ENCODE results near the gene GFOD1. TPM values are rescaled to one million over a fixed set of nuclear protein-coding genes. Genes with fewer than 3 reads are reported as not detected.
"Not testable (repeated sequence)": the region's sequence is repeated elsewhere in the genome, so short reads cannot be mapped to it uniquely, and the experiment has no call there.

GFOD1 gene
- total RNA-seq, 1 donor from 2014 or later: 20.2 TPM

- Histone ChIP-seq H3K4me3 (no peak overlapping the region), H3K9me3 (no peaks in the 10 kb centered on the region), H3K36me3 (no peaks in the 10 kb centered on the region), H3K27me3 (ENCODE audit: low read depth) (no peaks in the 10 kb centered on the region), H3K4me1 (peaks cover 42% of the 10 kb centered on the region), H3K27ac (no peak overlapping the region)
- ATAC-seq (no peak), DNase-seq (no peak)
- no peak for TF ChIP-seq CTCF (IDR thresholded peaks at IDR 0.05)
- intact Hi-C loops (cut with DNase I): no loop called here
Observed at GRCh38 chr6:13435477-13436246, 51.7 kb downstream of the GFOD1 start.

DNA sequence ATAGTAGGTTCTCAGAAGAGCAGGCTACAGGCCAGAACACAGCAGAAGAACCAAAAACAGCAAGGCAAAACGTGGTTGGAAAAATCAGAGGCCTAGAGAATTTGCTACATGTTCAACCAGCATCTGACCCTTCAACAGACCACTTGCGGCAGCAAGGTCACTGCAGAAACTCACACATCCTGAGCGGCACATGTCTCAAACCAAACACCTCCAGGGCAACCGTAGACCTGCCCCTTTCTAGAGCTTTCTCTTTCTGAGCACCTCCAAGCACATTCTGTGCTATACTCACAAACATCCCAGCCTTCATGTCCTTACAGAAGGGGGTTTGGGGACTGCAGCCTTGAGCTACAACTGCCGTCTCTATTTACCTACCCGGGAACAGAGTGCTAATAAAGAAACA lies 52.6 kb downstream of the GFOD1 start:
- intact Hi-C loops (cut with DNase I): no loop called here
- ATAC-seq: no peak
- no peak for DNase-seq
- H3K27me3 ChIP-seq (ENCODE audit: low read depth): no peaks in the 10 kb centered on the region
- no peak overlapping the region for H3K4me3 ChIP-seq
- H3K4me1 ChIP-seq: peaks cover 36% of the 10 kb centered on the region
- no peak overlapping the region for H3K27ac ChIP-seq
- no peak for TF ChIP-seq CTCF (IDR thresholded peaks at IDR 0.05)
- H3K9me3 ChIP-seq: no peaks in the 10 kb centered on the region
- no peaks in the 10 kb centered on the region for H3K36me3 ChIP-seq

- H3K36me3 ChIP-seq; intact Hi-C loops (cut with DNase I); H3K4me3 ChIP-seq; H3K27me3 ChIP-seq (ENCODE audit: low read depth); H3K9me3 ChIP-seq; H3K27ac ChIP-seq; DNase-seq; ATAC-seq: not testable (repeated sequence)
- peaks cover 41% of the 10 kb centered on the region for H3K4me1 ChIP-seq
Observed at GRCh38 chr6:13434135-13434775, 53.1 kb downstream of the GFOD1 start.

GRCh38 chr6:13433709-13434121 lies 53.7 kb downstream of the GFOD1 start:
- H3K27me3 ChIP-seq (ENCODE audit: low read depth): no peaks in the 10 kb centered on the region
- no peaks in the 10 kb centered on the region for H3K36me3 ChIP-seq
- no peak for TF ChIP-seq CTCF (IDR thresholded peaks at IDR 0.05)
- ATAC-seq (peak; percentile 46 to 63), DNase-seq (no peak)
- peak overlapping the region; percentile 28 for H3K27ac ChIP-seq
- intact Hi-C loops (cut with DNase I): no loop called here
- peaks cover 46% of the 10 kb centered on the region for H3K4me1 ChIP-seq
- H3K4me3 ChIP-seq: no peak overlapping the region
- H3K9me3 ChIP-seq: no peaks in the 10 kb centered on the region

DNA sequence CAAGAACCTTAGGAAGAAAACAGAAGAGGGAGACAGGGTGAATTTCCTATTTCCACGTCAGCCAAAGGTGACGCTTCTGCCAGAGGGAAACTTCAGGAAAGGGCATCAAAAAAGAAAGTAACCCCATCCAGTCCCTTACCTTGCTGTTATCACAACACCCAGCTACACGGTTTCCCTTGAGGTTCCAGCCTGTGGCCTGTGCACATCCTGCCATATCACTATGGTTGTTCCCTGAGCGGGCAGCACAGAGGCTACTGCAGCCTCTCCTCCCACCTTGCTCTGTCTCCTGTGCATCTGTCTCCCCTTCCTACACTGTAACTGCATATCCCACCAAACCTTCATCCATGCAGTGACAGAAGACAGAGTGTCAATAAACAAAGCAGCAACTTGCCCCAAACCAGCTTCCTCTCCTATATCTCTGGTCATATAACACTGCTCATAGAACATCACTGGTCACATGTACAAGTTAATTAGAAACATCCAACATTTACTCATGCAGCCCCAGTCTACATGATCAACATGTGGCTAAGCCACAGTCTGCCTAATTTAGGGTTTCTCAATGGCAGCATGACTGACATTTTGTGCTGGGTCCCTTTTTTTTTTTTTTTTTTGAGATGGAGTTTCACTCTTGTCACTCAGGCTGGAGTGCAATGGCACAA lies 54.7 kb downstream of the GFOD1 start:
- Histone ChIP-seq H3K36me3 (no peaks in the 10 kb centered on the region), H3K27me3 (ENCODE audit: low read depth) (no peaks in the 10 kb centered on the region), H3K4me3 (no peak overlapping the region), H3K4me1 (peaks cover 52% of the 10 kb centered on the region), H3K27ac (peak overlapping the region; percentile 3), H3K9me3 (no peaks in the 10 kb centered on the region)
- no peak for DNase-seq
- intact Hi-C loops (cut with DNase I): no loop called here
- no peak for ATAC-seq
- TF ChIP-seq CTCF (IDR thresholded peaks at IDR 0.05): no peak

Measured in lower lobe of right lung (tissue), 2 donors.